NAMALWA (cell line): ENCODE measurements around the gene CEP164.
A peak's percentile ranks its signal among the peaks of the same experiment; 100 is the strongest.

ENCODE experiments used
- DNase-seq: peaks from one replicate; pipeline ENCODE4 v3.0.0-alpha.2; 2015; ENCODE audit warnings: low spot score

Gene CEP164

DNA sequence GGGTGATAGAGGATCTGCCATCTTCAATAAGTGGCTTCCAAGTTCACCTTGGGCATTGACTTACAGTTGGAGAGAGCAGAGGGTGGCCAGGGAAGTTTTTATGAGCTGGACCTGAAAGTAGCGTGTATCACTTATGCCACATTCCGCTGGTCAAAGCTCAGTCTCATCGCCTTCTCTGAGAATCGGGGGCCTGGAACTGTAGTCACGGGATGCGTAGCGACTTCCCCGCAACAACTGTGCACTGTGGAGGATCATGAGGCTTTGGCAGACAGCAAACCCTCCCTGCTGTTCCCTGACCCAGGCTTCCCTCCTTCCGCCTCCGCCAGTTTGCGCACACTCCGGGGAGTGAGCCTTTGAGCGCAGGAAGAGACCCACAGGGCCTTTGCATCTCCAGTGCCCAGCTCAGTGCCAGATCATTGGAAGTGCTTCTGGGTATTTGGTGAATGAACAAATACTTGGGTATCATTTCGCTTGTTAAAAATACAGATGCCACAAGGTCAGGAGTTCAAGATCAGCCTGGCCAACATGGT lies 95.5 kb downstream of the CEP164 start:
- DNase-seq, result no peak

DNA sequence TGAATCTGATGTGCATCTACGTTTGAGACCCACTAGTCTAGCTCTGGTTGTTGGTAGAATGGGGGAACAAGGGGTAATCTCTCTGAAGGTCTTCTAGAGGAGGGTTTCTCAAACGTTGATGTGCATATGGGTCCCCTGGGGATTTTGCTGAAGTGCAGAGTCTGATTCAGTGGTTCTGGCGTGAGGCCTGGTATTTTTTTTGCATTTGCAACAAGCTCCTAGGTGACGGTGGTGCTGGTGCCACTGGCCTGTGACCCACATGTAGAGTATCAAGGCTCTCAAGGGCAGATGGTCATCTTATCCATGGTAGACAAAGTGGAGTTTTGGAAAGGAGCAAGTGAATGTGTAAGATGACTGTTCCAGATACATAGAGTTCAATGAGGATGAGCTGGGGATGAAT lies 97.1 kb downstream of the CEP164 start:
- peak; percentile 28 for DNase-seq

DNA sequence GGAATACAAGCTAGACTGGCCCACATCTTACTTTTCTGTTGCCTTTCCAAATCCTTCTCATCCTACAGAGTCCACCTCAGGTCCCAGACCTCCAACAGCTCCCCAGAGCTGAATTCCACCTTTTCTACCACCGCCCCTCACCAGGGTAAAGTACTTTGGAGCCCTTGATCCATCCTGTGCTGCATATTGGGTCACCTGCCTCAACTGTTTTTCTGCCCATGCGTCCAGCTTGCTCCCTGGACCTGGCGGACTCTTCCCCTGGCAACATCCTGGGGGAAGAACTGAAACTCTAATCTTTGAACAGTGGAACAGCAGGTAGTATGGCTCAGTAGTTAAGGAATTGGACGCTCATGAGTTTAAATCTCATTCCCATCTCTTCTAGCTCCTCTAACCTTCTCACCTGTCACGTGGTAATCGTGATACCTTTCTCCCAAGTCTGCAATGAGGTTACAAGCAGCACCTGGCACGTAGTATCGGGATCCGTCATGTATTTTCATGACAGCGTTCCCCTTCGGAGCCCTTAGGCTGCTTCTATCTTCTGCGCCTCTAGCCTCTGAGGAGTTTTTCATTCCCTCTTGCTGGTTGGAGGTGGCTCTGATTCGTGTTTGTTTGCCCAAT lies 98.1 kb downstream of the CEP164 start:
- no peak for DNase-seq

DNA sequence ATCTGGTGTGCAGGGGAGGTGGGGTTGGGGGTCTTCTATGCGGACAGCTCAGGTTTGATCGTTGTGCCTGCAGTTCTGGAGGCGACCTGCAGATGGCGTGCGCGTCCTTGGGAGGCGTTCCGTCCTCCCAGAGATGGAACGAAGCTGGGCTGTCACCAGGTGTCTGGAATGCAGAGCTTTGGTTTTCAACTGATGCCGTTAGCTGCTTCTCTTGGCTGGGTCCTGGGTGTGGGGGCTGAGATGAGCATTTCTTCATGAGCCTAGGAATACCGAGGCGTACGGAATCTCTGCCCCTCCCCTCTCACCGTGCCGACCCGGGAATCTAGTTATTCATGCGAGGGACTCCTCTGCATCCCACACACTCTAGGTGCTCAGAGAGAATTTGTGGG lies 98.6 kb downstream of the CEP164 start:
- DNase-seq, result peak; percentile 69

DNA sequence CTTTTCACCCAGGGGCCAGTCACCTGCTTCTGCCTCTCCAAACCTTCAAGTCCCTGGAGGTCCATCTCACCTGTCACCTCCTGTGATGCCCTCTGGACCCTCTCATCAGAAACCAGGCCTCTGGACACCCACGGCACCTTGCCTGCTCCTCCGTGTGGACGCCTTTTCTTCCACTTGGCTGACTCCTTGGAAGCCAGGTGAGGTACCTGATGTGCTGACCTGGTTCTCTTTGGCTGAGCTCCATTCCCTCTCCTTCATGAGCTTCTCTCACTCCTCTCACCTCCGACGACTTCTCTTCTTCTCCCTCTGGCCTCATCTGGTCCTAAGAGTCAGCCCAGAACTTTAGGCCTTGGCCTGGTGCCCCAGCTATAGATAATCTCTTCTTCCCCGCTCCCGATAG lies 99.3 kb downstream of the CEP164 start:
- no peak for DNase-seq

DNA sequence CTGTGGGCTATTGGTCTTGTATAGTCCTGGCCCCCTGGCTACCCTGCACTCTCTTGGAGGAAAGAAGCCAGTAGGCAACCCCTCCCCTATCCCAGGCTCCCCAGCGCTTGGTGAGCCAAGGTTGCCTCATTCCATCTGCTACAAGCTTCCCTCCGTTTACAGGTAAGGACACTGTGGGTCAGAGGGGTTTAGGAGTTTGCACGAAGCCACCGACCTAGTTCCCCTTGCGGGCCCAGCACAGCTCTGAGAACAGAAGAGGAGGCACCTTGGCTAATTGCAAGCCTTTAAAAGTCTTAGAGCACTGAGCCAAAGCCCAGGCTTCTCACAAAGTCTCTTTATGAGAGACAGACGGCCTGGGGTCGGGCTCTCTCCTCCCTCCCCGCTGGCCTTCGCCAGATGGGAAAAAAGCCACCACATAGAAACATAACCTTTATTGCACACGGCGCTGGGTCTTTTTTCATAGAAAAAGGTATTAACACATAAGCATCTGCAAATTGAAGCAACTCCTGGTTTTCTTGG lies 99.8 kb downstream of the CEP164 start:
- no peak for DNase-seq

DNA sequence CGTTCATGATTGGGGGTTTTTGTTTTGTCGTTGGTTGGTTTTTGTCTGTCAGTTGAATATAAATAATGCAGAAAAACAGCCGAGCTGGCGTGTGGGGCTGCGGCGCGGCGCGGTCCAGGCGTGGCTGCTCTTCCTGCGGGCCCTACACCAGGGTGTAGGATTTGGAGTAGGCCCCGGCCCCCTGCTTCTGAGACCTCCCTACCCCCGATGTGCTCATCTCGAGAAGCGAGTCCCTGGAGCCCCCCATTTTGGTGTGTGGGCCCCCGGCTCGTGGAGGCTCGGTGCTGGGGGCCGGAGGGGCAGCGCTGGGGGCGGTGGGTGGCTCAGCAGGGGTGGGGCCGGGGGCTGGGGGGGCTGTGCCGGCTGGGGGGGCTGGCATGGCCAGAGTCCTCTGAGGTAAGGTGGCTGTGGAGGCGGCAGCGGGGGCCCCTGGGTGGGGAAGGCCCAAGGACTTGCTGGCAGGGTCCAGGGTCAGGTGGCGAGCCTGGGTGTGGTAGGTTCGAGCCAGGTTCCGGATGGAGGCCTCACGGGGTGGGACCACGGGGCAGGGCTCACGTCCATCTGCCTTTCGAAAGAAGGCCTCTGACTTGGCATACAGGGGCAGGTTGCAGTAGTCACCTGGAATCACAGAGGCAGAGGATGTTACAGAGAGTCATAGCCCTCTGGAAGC lies 100.7 kb downstream of the CEP164 start:
- no peak for DNase-seq

DNA sequence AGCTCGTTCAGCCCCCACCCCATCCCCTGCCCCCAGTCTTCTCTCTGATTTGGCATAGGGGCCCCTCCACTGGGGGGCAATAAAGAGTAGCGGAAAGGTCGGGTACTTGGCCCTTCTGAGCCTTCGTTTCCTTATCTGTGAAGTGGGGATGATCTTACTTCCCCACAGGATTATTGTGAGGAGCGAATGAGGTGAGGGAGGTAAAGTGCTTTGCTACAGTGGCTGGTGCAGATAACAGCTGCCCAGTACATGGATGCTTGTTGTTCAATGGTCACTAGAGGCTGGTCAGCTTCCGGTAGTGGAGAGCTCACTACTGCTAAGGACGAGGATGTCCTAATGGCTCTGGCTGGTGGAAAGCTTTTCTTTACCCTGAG lies 101.2 kb downstream of the CEP164 start:
- no peak for DNase-seq

DNA sequence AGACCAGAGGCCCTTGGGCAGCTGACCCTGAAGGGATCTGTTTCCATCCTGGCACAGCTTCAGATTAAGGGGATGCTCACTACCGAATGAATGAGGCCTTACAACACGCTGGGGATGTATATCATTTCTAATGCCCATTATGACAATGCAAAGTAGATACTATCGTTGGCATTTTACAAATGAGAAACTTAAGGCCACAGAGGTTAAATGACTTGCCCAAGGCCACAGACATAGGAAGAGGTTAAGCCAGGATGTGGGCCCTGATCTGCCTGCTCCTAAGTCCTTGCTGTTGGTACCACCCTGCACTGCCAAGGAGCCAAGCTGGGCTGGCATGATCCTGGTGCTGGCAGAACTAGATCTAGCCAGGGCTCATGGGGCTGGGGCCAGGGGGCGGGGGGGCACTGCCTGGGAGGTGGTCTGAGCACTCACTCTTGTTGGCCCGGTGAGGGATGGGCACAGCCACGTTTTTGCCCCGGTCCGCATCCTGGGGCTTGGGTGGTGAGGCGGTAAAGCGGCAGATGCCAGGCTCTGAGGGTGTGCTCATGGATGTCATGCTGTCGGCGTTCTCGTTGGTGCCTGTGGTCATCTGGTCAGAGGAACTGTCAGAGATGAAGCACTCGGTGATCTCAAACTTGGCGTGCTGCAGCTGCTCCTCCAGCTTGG lies 102.8 kb downstream of the CEP164 start:
- DNase-seq, result no peak

DNA sequence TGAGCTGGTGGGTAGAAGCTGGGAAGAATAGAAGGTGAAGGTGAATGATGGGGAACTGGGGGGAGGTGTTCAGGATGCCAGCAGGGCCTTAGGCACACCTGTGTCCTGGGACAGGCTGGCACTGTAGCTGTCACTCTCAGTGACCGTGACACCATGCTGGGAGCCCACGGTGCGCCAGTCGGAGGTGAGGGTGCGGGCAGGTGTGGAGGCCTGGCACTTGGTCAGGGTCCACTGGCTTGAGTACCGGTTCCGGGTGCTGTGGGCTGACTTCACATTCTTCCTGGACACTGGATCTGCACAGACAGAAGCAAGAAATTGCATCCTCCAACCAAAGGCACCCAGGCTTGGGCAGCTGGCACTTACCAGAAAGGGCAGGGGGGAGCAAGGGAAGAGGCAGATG lies 103.8 kb downstream of the CEP164 start:
- no peak for DNase-seq

DNA sequence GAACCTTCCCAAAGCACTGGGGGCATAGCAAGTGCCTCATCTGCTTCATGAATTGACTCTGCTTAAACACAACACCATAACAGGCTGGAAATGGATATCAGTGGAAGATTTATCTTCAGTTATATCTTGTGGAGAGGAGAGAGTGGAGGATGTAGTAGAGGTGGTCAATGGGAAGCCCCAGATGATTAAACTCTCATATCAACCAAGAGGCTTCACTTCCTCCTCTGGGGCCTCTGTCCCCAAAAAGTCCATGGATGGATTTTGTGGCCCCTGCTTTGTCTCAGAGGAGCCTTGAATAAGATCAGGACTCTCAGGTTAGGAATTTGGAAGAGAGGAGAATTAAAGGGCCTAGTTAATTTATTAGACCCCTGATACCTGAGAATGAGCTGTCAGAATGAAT lies 106.1 kb downstream of the CEP164 start:
- no peak for DNase-seq

DNA sequence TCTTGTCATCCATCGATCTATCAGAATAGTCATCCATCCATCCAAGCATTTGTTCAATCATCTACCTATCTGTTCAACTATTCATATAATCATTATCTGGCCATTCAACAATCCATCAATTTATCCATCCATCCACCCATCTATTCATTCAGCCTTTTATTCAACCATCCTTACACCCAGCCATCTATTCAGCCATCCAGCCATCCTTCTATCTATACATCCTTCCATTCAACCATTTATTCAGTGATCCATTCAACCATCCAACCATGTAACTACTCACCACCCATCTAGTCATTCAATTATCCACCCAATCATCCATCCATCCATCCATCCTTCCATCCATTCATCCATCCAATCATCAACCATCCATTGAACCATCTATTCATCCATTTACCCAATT lies 106.8 kb downstream of the CEP164 start:
- DNase-seq, result no peak

DNA sequence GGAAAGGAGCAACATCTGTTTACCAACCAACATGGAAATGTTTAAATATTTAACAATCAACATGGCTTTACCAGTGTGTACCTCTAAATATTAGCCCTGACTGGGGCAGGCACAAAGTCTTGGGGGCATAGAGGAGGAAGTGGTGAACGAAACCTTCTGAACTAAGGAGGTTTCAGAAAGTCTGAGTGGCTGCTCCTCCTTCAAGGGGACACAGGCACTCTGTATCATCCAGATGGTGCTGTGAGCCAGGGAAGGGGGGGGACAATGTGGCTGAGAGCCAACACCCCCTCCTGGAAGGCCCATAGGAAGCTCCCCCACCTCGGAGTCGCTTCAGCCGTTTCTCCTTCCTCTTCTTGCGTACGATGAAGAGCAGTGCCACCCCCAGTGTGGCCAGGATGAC lies 107.7 kb downstream of the CEP164 start:
- no peak for DNase-seq

DNA sequence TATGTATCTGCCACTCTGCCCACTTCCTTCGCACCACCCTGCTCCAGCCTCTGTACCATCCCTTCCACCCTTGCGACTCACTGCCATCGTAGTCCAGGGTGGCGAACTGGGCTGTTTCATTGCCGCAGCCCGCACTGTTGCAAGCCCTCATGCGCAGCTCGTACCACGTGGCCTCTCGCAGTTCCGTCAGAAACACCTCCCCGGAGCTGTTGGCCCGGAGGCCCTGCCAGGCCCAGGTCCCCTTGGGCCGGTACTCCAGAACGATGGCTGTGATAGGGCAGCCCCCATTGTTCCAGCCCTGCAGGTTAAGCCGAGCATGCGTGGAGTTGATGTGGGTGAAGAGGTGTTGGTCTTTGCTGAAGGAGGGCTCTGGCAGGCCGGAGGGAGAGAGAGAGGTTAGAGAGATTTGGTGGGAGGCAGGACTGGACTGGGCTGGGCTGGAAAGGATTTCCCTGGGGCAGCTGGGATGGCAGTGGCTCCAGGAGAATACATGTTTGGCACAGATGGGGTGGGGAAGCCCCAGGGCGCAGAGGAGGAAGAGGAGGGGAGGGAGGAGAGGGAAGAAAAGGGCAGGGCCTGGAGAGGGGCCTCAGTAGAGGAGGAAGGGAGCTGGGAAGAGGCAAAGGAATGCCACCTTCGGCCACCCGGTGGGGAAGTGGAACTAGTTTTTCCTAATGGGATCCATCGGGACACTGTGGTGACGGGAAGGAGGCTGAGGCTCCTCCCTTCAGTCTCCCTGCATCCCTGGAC lies 109.6 kb downstream of the CEP164 start:
- no peak for DNase-seq

DNA sequence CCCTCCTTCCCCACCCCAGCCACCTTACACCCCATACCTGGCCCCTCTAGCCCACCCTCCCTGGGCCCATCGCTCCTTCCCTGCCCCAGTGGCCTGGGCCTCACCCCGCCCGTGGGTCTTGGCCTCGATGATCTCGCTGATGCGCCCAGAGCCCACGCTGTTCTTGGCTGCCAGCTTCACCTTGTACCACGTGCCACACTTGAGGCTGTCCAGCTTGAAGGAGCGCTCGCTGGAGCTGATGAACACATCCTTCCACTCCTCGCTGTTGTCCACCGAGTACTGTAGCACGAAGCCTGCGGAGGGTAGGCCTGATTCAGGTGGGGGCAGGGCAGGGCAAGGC lies 110.1 kb downstream of the CEP164 start:
- DNase-seq, result no peak

DNA sequence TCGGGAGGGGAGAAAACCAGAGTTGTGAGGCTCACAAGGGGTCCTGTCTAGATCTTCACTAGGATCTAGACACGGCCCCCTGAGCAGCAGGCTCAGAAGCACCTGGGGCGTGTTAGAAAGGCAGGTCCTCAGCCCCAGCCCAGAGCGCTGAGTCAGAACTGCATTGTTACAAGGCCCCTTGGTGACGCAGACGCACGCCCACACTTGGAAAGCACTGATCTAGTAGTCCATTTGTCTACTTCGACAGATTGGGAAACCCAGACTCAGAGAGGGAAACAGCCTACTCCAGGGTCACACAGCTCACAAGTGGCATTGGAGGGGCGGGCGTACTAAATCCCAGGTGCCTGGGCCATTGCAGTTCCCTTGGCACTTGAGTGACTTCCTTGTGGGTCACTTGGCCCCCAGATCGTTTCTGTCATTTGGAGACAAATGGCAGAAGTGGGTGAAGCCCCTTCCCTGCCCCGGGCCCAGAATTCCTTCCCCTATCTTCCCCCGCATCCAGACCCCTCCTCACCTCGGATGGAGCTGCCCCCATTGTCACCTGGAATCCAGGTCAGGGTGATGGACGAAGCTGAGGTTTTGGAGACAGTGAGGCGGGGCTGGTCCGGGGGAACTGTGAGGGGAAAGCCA lies 110.8 kb downstream of the CEP164 start:
- DNase-seq, result no peak

DNA sequence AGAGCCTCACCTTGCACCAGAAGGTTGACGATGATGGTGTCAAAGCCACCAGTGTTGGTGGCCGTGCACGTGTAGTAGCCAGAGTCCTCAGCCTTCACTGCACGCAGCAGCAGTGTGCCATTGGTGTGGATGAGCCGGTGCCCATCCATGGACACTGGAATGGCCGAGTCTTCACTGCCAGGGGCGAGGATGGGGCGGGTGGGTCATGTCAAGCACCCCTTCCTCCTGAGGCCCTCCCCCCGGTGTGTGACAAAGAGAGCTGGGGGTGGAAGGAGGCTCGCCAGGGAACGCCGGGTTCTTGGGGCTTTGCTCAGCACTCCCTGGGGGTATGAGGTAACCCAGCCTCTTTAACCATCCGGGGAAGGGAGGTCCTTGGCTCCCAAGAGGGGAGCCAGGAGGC lies 111.6 kb downstream of the CEP164 start:
- no peak for DNase-seq

DNA sequence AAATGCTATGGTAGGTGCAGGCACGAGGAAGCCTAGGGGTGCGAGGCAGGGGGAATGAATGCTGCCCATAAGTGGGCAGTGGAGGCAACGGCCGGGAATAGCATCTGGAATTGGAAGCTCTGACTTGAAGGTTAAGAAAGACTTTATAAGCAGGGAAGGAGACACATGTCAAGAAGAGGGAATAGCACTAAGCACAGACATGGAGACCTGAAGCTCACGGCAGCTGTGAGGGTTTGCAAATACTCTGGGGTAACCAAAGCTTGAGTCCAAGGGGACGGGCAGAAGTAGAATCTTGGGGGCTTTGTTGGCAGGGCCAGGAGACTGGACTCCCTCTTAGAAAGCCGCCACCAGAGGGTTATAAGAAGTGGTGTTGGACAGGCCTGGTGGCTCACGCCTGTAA lies 112.6 kb downstream of the CEP164 start:
- no peak for DNase-seq

DNA sequence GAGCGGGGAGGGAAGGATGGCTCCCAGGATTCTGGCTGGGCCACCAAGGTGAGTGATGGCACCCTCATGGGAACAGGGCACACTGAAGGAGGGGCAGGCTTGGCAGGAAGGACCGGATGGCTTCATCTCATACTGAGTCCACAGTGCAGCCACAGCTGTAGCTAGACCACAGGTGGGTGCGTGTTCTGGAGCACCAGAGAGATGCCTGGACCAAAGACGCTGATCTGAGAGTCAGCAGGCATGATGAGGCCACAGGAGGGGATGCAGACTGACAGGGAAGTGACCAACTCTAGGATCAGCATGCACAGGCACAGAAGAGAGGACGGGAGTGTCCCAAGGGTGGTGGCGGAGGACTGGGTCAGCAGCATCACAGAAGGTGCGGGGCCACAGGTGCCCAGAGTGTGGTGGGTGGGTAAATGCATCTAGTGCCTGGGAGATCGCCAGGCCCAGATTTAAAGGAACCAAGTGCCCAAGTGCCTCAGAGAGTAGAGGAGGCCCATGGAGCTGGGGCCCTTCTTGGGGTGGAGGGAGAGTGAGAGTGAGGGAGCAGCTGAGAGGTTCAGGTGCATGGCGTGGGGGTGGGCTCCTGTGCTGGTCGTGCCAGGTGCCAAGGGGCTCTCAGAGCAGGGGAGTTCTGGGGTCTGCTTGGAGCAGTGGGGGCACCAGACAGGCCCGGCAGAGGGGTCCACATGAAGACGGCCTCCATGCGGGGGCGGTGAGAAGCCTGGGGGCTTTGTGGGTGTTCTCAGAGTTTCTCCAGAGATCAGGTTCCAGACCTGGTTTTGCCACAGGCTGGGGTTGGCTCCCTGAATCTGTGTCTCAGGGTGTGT lies 113.7 kb downstream of the CEP164 start:
- no peak for DNase-seq

DNA sequence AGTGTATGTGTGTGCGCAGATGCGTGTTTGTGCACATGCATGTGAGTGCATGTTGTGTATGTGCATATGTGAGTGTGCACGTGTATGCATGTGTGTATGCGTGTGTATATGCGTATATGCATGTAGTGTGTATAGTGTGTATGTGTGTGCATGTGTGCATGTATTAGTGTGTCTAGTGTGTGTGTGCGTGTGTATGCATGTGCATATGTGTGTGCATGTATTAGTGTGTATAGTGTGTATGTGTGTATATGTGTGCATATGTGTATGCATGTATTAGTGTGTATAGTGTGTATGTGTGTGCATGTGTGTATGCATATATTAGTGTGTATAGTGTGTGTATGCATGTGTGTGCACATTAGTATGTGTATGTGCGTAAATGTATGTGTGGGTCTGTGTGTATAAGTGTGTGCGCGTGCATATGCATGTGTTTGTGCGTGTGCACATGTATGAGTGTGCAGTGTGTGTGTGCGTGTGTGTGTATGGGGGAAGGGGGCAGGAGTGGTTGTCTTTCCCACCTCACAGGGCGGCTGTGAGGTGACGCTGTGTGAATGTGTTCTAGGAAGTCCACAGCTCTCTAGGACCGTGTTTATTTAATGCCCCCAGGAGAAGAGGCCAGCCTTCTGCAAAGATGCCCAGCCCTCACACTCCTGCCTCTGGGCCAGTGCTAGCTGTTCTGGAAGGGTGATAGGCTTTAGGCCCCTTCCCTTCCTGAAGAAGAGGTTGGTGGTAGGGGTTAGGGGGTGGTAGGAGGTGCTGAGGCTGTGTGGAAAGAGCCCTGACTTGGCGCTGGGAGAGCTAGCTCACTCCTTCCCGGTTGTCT lies 114.6 kb downstream of the CEP164 start:
- DNase-seq, result no peak
